Measurements from ENCODE around the gene MGARP.

- TF ChIP-seq POLR2AphosphoS5 (IDR thresholded peaks at IDR 0.05; ENCODE audit: low read depth, low read length): no peak
- TF ChIP-seq RCOR1 (IDR thresholded peaks at IDR 0.05; ENCODE audit: low read length): no peak
- no peak for TF ChIP-seq YY1 (IDR thresholded peaks at IDR 0.05; ENCODE audit: low read depth)
These were observed 6.2 kb upstream of the MGARP start for GRCh38 chr4:139286186-139286698.
